Measurements from ENCODE around the gene TAF13. TPM values are rescaled to one million over a fixed set of nuclear protein-coding genes. Genes with fewer than 3 reads are reported as not detected.

The TAF13 gene
- total and polyA plus RNA-seq, 9 of the 15 experiments (the other 6 are each of a cell fraction or from before 2014, with no cell fraction given): 14.9 to 77.2 (median 38.7) TPM

DNA sequence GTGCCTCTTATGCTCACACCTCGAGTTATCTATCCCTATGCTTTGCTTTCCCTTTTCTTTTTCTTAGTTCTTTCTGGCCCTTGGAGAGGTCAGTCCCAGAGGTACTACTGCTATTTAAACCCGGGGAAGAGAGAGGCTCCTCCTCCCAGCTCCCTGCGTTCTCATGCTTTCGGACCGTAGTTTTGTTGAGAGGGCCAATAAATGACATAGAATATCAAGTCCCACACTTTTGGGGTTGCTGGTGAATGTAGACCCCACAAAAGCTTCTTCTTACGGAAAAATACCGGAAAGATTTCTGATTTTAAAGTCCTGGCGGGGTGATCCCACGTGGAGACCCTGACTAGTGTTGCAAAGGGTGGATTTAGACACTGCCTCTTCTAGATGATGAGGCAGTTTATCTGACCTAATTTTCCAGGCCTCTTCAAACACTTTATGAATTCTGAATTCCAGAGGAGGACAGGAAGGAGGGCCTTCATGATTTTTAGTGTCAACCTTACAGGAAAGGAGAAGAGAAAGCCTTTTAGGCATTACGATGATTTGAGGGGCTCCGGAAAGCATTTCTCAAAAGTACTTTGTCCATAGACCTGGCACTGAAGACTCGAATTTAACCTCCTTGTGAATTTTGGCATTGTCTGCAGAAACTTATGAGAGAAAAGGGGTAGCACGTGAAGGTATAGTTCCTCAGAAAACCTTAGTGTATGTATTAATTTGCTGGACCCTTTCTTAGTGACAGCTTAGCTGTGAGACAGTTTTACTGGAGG is 15.5 kb upstream of the TAF13 start (continued):
- TF ChIP-seq ZNF316 (IDR thresholded peaks at IDR 0.05) (peak; percentile 83), PML (IDR thresholded peaks at IDR 0.05; ENCODE audit: low read length) (0 out of 2 replicates have a peak, but pooled peaks have one; percentile 12), CHCHD3 (CRISPR knock-in tag; IDR thresholded peaks at IDR 0.05) (peak; percentile 51; the same call in 1 of the 2 replicates), NONO (IDR thresholded peaks at IDR 0.05; ENCODE audit: low read depth in 2 of 2, low read length in 1 of 2) (no peak), NELFE (IDR thresholded peaks at IDR 0.05; ENCODE audit: insufficient read depth, insufficient read length) (no peak), SIN3B (IDR thresholded peaks at IDR 0.05; ENCODE audit: low read depth) (no peak), ARHGAP35 (IDR thresholded peaks at IDR 0.05; ENCODE audit: partially characterized antibody) (no peak), NFE2 (IDR thresholded peaks at IDR 0.05; ENCODE audit: low read depth) (peak; percentile 81), LCOR (CRISPR knock-in tag; IDR thresholded peaks at IDR 0.05) (no peak; the same call in 1 of the 2 replicates), TBP (optimal IDR thresholded peaks at IDR 0.05; ENCODE audit: low read depth, low read length) (peak; percentile 63), ZKSCAN1 (IDR thresholded peaks at IDR 0.05; ENCODE audit: low read depth, low read length) (no peak), BACH1 (tag; IDR thresholded peaks at IDR 0.05) (no peak)
- TF ChIP-seq, protein P1, sequence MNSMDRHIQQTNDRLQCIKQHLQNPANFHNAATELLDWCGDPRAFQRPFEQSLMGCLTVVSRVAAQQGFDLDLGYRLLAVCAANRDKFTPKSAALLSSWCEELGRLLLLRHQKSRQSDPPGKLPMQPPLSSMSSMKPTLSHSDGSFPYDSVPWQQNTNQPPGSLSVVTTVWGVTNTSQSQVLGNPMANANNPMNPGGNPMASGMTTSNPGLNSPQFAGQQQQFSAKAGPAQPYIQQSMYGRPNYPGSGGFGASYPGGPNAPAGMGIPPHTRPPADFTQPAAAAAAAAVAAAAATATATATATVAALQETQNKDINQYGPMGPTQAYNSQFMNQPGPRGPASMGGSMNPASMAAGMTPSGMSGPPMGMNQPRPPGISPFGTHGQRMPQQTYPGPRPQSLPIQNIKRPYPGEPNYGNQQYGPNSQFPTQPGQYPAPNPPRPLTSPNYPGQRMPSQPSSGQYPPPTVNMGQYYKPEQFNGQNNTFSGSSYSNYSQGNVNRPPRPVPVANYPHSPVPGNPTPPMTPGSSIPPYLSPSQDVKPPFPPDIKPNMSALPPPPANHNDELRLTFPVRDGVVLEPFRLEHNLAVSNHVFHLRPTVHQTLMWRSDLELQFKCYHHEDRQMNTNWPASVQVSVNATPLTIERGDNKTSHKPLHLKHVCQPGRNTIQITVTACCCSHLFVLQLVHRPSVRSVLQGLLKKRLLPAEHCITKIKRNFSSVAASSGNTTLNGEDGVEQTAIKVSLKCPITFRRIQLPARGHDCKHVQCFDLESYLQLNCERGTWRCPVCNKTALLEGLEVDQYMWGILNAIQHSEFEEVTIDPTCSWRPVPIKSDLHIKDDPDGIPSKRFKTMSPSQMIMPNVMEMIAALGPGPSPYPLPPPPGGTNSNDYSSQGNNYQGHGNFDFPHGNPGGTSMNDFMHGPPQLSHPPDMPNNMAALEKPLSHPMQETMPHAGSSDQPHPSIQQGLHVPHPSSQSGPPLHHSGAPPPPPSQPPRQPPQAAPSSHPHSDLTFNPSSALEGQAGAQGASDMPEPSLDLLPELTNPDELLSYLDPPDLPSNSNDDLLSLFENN (IDR thresholded peaks at IDR 0.05; ENCODE audit: low read depth in 2 of 2, low read length in 2 of 2): no peak
- TF ChIP-seq, protein P2, sequence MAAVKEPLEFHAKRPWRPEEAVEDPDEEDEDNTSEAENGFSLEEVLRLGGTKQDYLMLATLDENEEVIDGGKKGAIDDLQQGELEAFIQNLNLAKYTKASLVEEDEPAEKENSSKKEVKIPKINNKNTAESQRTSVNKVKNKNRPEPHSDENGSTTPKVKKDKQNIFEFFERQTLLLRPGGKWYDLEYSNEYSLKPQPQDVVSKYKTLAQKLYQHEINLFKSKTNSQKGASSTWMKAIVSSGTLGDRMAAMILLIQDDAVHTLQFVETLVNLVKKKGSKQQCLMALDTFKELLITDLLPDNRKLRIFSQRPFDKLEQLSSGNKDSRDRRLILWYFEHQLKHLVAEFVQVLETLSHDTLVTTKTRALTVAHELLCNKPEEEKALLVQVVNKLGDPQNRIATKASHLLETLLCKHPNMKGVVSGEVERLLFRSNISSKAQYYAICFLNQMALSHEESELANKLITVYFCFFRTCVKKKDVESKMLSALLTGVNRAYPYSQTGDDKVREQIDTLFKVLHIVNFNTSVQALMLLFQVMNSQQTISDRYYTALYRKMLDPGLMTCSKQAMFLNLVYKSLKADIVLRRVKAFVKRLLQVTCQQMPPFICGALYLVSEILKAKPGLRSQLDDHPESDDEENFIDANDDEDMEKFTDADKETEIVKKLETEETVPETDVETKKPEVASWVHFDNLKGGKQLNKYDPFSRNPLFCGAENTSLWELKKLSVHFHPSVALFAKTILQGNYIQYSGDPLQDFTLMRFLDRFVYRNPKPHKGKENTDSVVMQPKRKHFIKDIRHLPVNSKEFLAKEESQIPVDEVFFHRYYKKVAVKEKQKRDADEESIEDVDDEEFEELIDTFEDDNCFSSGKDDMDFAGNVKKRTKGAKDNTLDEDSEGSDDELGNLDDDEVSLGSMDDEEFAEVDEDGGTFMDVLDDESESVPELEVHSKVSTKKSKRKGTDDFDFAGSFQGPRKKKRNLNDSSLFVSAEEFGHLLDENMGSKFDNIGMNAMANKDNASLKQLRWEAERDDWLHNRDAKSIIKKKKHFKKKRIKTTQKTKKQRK (IDR thresholded peaks at IDR 0.05; ENCODE audit: borderline replicate concordance, low read depth, low read length): no peak
- TF ChIP-seq, protein P3, sequence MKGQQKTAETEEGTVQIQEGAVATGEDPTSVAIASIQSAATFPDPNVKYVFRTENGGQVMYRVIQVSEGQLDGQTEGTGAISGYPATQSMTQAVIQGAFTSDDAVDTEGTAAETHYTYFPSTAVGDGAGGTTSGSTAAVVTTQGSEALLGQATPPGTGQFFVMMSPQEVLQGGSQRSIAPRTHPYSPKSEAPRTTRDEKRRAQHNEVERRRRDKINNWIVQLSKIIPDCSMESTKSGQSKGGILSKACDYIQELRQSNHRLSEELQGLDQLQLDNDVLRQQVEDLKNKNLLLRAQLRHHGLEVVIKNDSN (CRISPR knock-in tag; IDR thresholded peaks at IDR 0.05): no peak
- TF ChIP-seq, protein P4, sequence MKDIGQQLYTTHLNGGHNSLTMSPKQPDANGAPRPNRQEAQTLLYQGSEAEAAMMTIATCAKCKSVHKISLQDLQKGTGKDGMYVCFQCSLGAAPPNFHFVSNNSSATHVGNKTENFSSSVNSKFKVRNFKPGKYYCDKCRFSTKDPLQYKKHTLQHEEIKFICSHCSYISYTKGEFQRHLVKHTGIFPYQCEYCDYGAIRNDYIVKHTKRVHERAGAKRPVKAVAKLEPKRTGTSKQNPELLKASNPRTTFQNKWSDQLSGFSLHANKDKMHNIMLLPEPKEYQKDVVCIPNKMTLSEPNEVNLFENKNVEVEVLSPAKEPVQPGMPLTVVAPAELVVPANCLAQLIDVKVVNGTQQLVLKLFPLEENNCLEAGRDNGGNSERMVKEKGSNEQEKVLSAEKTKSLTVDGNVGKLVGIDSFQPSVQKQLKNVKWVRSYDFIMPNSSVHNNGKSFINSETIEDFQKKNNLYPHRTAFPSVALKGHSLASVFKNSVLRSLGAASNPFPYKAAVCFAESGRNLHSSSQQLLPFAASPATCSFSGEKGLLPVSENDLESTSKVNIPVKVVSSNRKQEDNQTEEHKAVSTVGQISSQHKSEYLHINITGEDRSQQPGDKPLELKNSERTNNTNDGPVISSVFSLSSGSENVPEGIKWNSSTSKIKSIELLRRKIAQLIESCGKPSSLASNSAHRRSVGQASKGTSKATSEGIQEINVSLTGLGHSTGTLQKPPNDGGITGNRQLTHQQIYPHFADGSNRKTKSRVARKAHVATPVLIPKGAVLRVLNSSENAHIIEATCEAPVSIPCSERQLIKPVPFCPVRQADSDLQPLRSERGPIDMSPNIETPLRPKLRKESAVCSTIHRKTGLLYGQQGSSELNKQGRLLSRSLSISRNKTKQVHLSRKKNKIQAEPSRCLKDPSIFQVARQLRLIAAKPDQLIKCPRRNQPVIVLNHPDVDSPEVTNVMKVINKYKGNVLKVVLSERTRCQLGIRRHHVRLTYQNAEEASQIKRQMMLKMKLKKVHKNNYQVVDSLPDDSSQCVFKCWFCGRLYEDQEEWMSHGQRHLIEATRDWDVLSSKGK (CRISPR knock-in tag; IDR thresholded peaks at IDR 0.05): no peak
